Measurements from ENCODE around the gene ANAPC15.

ANAPC15 gene

DNA sequence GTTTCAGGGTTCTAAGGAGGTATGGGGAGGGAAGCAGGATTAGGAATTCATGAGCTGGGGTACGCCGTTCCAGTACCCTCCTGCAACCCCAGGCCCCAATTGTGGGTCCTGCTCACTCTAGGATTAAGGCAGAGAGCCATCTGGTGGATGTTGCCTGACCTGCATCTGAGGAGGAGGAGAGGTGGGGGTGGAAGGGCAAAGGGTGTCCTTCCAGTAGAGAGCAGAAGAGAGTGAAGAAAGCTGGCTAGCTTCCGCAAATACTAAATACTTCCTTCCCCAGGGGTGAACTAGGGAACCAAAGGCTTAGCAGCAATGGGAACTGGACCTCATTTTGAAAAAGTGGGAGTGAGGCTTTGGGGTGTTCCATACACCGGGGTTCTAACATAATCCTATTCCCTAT, 21.2 kb downstream of the ANAPC15 start:
- Histone ChIP-seq H3K79me2 (ENCODE audit: insufficient read depth, low read length) (no peaks in the 10 kb centered on the region), H2AFZ (ENCODE audit: low read length) (no peak overlapping the region), H3F3A (ENCODE audit: insufficient read depth, low read length) (no peaks in the 10 kb centered on the region), H3K9me3 (ENCODE audit: low read length) (no peaks in the 10 kb centered on the region), H3K27me3 (ENCODE audit: insufficient read depth, low read length) (no peaks in the 10 kb centered on the region), H3K9me2 (ENCODE audit: low read depth, low read length) (no peaks in the 10 kb centered on the region), H3K4me1 (ENCODE audit: insufficient read depth, low read length, severe bottlenecking) (no peaks in the 10 kb centered on the region), H3K27ac (ENCODE audit: low read depth, low read length, poor library complexity, severe bottlenecking) (peak overlapping the region; percentile 1), H4K20me1 (ENCODE audit: insufficient read depth, low read length) (no peaks in the 10 kb centered on the region), H3K4me3 (ENCODE audit: low read depth, low read length, poor library complexity, severe bottlenecking) (no peak overlapping the region), H3K4me2 (ENCODE audit: low read length) (no peak overlapping the region), H3K9ac (ENCODE audit: low read length) (no peak overlapping the region), H3K36me3 (ENCODE audit: insufficient read depth, low read length) (peaks cover 54% of the 10 kb centered on the region)
- TF ChIP-seq, protein P1, sequence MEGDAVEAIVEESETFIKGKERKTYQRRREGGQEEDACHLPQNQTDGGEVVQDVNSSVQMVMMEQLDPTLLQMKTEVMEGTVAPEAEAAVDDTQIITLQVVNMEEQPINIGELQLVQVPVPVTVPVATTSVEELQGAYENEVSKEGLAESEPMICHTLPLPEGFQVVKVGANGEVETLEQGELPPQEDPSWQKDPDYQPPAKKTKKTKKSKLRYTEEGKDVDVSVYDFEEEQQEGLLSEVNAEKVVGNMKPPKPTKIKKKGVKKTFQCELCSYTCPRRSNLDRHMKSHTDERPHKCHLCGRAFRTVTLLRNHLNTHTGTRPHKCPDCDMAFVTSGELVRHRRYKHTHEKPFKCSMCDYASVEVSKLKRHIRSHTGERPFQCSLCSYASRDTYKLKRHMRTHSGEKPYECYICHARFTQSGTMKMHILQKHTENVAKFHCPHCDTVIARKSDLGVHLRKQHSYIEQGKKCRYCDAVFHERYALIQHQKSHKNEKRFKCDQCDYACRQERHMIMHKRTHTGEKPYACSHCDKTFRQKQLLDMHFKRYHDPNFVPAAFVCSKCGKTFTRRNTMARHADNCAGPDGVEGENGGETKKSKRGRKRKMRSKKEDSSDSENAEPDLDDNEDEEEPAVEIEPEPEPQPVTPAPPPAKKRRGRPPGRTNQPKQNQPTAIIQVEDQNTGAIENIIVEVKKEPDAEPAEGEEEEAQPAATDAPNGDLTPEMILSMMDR (IDR thresholded peaks at IDR 0.05; ENCODE audit: low read length): peak; percentile 97
- no peak for TF ChIP-seq EZH2 (IDR thresholded peaks at IDR 0.05; ENCODE audit: borderline replicate concordance, low read length)

DNA sequence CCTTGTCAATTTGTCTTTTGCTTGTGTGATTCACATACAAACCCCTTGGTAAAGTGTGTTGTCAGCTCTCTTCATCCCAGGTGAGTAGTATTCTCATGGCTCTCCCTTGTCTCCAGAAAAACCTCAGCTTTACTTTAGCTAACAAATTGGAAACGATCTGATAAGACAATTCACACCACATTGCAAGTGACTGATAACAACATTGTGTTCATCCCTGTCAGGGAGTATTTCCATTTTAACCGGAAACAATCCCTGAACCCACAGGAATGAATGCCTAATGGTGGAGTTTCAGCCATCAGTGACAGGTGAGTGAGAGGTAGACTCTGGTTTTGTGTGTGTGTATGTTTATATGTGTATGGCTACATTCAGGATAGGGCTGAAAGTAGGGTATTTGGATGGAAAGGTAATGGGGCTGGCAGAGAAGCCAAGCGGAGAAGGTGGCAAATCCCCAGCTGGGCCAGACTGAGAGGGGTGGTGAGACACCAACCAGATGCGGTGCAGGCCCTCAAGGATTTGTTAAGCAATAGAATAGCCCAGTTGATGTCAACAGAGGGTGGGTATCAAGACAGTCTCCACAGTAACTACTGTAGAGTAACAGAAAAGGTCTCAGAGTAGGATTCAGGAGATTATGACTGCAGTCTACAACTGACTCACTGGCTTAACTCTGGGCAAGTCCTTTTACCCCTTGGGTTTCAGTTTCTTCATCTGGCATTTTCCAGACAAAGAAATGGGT, 24.3 kb downstream of the ANAPC15 start:
- no peak overlapping the region for H2AFZ ChIP-seq (ENCODE audit: low read length)
- H3K4me1 ChIP-seq (ENCODE audit: insufficient read depth, low read length, severe bottlenecking): no peaks in the 10 kb centered on the region
- no peak overlapping the region for H3K27ac ChIP-seq (ENCODE audit: low read depth, low read length, poor library complexity, severe bottlenecking)
- no peaks in the 10 kb centered on the region for H3F3A ChIP-seq (ENCODE audit: insufficient read depth, low read length)
- no peaks in the 10 kb centered on the region for H3K9me3 ChIP-seq (ENCODE audit: low read length)
- H3K4me3 ChIP-seq (ENCODE audit: low read depth, low read length, poor library complexity, severe bottlenecking): no peak overlapping the region
- H3K4me2 ChIP-seq (ENCODE audit: low read length): no peak overlapping the region
- H3K9ac ChIP-seq (ENCODE audit: low read length): no peak overlapping the region
- H3K79me2 ChIP-seq (ENCODE audit: insufficient read depth, low read length): no peaks in the 10 kb centered on the region
- no peaks in the 10 kb centered on the region for H3K27me3 ChIP-seq (ENCODE audit: insufficient read depth, low read length)
- no peaks in the 10 kb centered on the region for H4K20me1 ChIP-seq (ENCODE audit: insufficient read depth, low read length)
- no peaks in the 10 kb centered on the region for H3K9me2 ChIP-seq (ENCODE audit: low read depth, low read length)
- TF ChIP-seq EZH2 (IDR thresholded peaks at IDR 0.05; ENCODE audit: borderline replicate concordance, low read length): no peak
- TF ChIP-seq, protein P1 (IDR thresholded peaks at IDR 0.05; ENCODE audit: low read length): no peak
- peaks cover 34% of the 10 kb centered on the region; the same call in 1 of the 2 replicates for H3K36me3 ChIP-seq (ENCODE audit: insufficient read depth, low read length)

DNA sequence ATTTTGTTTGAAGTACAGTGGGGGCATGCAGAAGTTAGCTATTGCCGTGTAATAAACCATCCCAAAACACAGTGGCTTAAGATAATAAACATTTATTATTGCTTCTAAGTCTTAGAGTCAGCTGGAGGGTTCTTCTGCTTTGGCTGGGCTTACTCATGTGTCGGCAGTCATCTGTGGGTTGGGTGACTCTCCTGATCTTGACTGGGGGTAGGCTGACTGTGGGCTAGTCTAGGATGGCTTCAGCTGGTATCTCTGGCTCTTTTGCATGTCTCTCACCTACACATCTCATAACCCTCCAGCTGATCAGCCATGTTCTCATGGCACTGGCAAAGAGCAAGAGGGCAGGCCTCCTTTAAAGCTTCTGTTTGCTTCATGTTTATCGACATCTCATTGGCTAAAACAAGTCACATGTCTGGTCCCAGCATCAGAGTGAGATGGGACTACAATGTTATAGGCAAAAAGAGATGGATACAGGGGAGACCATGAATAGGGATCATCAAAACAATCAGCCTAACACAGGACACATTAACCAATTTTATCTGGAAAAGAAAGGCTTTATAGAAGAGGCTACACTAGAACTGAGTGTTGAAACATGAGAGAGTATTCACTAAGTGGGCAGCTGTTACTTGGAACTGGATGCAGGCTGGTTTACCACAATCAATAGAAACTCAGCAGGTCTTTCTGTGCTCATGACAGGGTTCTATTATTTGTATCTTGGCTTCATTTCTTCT, 26.7 kb downstream of the ANAPC15 start:
- H3K27me3 ChIP-seq (ENCODE audit: insufficient read depth, low read length): no peaks in the 10 kb centered on the region
- peaks cover 27% of the 10 kb centered on the region; the same call in 1 of the 2 replicates for H3K36me3 ChIP-seq (ENCODE audit: insufficient read depth, low read length)
- H2AFZ ChIP-seq (ENCODE audit: low read length): no peak overlapping the region
- no peak overlapping the region for H3K9ac ChIP-seq (ENCODE audit: low read length)
- H3K4me2 ChIP-seq (ENCODE audit: low read length): no peak overlapping the region
- TF ChIP-seq, protein P1 (IDR thresholded peaks at IDR 0.05; ENCODE audit: low read length): no peak
- TF ChIP-seq EZH2 (IDR thresholded peaks at IDR 0.05; ENCODE audit: borderline replicate concordance, low read length): no peak
- no peak overlapping the region for H3K27ac ChIP-seq (ENCODE audit: low read depth, low read length, poor library complexity, severe bottlenecking)
- no peaks in the 10 kb centered on the region for H3K79me2 ChIP-seq (ENCODE audit: insufficient read depth, low read length)
- no peak overlapping the region for H3K4me3 ChIP-seq (ENCODE audit: low read depth, low read length, poor library complexity, severe bottlenecking)
- H3K4me1 ChIP-seq (ENCODE audit: insufficient read depth, low read length, severe bottlenecking): peaks cover 14% of the 10 kb centered on the region
- H3K9me2 ChIP-seq (ENCODE audit: low read depth, low read length): no peaks in the 10 kb centered on the region
- no peaks in the 10 kb centered on the region for H3K9me3 ChIP-seq (ENCODE audit: low read length)
- H4K20me1 ChIP-seq (ENCODE audit: insufficient read depth, low read length): no peaks in the 10 kb centered on the region
- H3F3A ChIP-seq (ENCODE audit: insufficient read depth, low read length): no peaks in the 10 kb centered on the region

All from OCI-LY1 (cell line).